GM06990 (cell line): ENCODE data around the gene CFAP97D2.
"Not testable (repeated sequence)": the region's sequence is repeated elsewhere in the genome, so short reads cannot be mapped to it uniquely, and the experiment has no call there.

Experiments used
- DNase-seq: peaks from one replicate; pipeline ENCODE4 v3.0.0-alpha.2; 2011; ENCODE audit not compliant: insufficient read length; ENCODE audit errors: extremely low read depth
- H3K27me3 ChIP-seq: replicated peaks from 2 replicates; pipeline ENCODE4 v1.6.0; 2011; ENCODE audit warnings: low read length; ENCODE audit not compliant: control insufficient read depth, insufficient read depth
- H3K36me3 ChIP-seq: 2 replicates; pipeline ENCODE4 v1.5.1; 2011; ENCODE audit warnings: low read length; ENCODE audit not compliant: control insufficient read depth, insufficient read depth
- H3K4me3 ChIP-seq: replicated peaks from 2 replicates; pipeline ENCODE4 v1.5.1; 2011; ENCODE audit warnings: low read depth, mild to moderate bottlenecking, control low read depth, low read length
- CTCF ChIP-seq: IDR thresholded peaks from 2 replicates; pipeline ENCODE4 v1.5.1; 2011; ENCODE audit warnings: low read length, control low read depth, mild to moderate bottlenecking, inconsistent platforms; ENCODE audit not compliant: insufficient read depth, poor library complexity, severe bottlenecking

Gene CFAP97D2

GRCh38 chr13:114263578-114263977, 84.5 kb downstream of the CFAP97D2 start:
- TF ChIP-seq CTCF, result no peak
- Histone ChIP-seq H3K4me3 (no peak overlapping the region), H3K27me3 (no peaks in the 10 kb centered on the region), H3K36me3 (peaks cover 19% of the 10 kb centered on the region)
- DNase-seq, result no peak

- H3K36me3 ChIP-seq, result peaks cover 23% of the 10 kb centered on the region
- not testable (repeated sequence) for DNase-seq, H3K4me3 ChIP-seq, H3K27me3 ChIP-seq
Measured at GRCh38 chr13:114264313-114264712, 85.3 kb downstream of the CFAP97D2 start.

- Histone ChIP-seq H3K27me3 (no peaks in the 10 kb centered on the region), H3K4me3 (no peak overlapping the region), H3K36me3 (peaks cover 24% of the 10 kb centered on the region)
- no peak for TF ChIP-seq CTCF
- DNase-seq, result no peak
Measured at GRCh38 chr13:114264886-114265611, 86.0 kb downstream of the CFAP97D2 start.

- no peak overlapping the region for H3K4me3 ChIP-seq
- no peaks in the 10 kb centered on the region for H3K27me3 ChIP-seq
- peaks cover 25% of the 10 kb centered on the region for H3K36me3 ChIP-seq
- DNase-seq, result no peak
- TF ChIP-seq CTCF, result no peak
Measured at GRCh38 chr13:114266241-114266640, 87.2 kb downstream of the CFAP97D2 start.

GRCh38 chr13:114268344-114269280, 89.6 kb downstream of the CFAP97D2 start:
- peaks cover 24% of the 10 kb centered on the region for H3K36me3 ChIP-seq
- no peak for TF ChIP-seq CTCF
- no peaks in the 10 kb centered on the region for H3K27me3 ChIP-seq
- H3K4me3 ChIP-seq, result no peak overlapping the region
- DNase-seq, result no peak

- no peak for TF ChIP-seq CTCF
- Histone ChIP-seq H3K27me3 (no peaks in the 10 kb centered on the region), H3K36me3 (peaks cover 24% of the 10 kb centered on the region), H3K4me3 (no peak overlapping the region)
- no peak for DNase-seq
Measured at GRCh38 chr13:114269281-114269770, 90.3 kb downstream of the CFAP97D2 start.
